ENCODE measurements around the gene OSBPL6. TPM values are rescaled to one million over a fixed set of nuclear protein-coding genes. Genes with fewer than 3 reads are reported as not detected.

The OSBPL6 gene
- total and polyA plus RNA-seq, 2 of the 13 experiments (the other 11 are each of a cell fraction or from before 2014, with no cell fraction given), result 0.03 to 0.11 TPM

GRCh38 chr2:178333851-178334250 lies 139.5 kb downstream of the OSBPL6 start (continued):
- TF ChIP-seq MNT (IDR thresholded peaks at IDR 0.05) (no peak), PAF1 (CRISPR knock-in tag; IDR thresholded peaks at IDR 0.05) (no peak), ZNF652 (CRISPR knock-in tag; IDR thresholded peaks at IDR 0.05; ENCODE audit: borderline replicate concordance, low read depth) (no peak), TFAP4 (IDR thresholded peaks at IDR 0.05; ENCODE audit: borderline replicate concordance, low read depth) (peak; percentile 89), HIVEP1 (CRISPR knock-in tag; IDR thresholded peaks at IDR 0.05) (no peak), MIXL1 (CRISPR knock-in tag; IDR thresholded peaks at IDR 0.05) (peak; percentile 68; the same call in 1 of the 2 replicates), E2F2 (CRISPR knock-in tag; IDR thresholded peaks at IDR 0.05; ENCODE audit: borderline replicate concordance) (no peak), XBP1 (CRISPR knock-in tag; IDR thresholded peaks at IDR 0.05) (no peak), RBAK (CRISPR knock-in tag; IDR thresholded peaks at IDR 0.05) (no peak), NR1H2 (CRISPR knock-in tag; IDR thresholded peaks at IDR 0.05; ENCODE audit: borderline replicate concordance, low read depth) (no peak), ZNF451 (CRISPR knock-in tag; IDR thresholded peaks at IDR 0.05) (no peak), HNF4A (CRISPR knock-in tag; IDR thresholded peaks at IDR 0.05) (0 out of 2 replicates have a peak, but pooled peaks have one; percentile 9), FOXA3 (CRISPR knock-in tag; IDR thresholded peaks at IDR 0.05) (0 out of 2 replicates have a peak, but pooled peaks have one; percentile 40), ZNF256 (CRISPR knock-in tag; conservative IDR thresholded peaks at IDR 0.05) (no peak), SNRNP70 (IDR thresholded peaks at IDR 0.05; ENCODE audit: low read depth, low read length) (no peak), HMGXB3 (CRISPR knock-in tag; IDR thresholded peaks at IDR 0.05; ENCODE audit: borderline replicate concordance) (no peak), ERF (CRISPR knock-in tag; IDR thresholded peaks at IDR 0.05) (no peak), NFIC (IDR thresholded peaks at IDR 0.05; ENCODE audit: low read length) (no peak), ZNF496 (CRISPR knock-in tag; IDR thresholded peaks at IDR 0.05; ENCODE audit: insufficient replicate concordance) (no peak), FOXP1 (IDR thresholded peaks at IDR 0.05) (no peak), FOXP1 (CRISPR knock-in tag; IDR thresholded peaks at IDR 0.05) (peak; percentile 67; the same call in 1 of the 2 replicates), ZNF136 (CRISPR knock-in tag; IDR thresholded peaks at IDR 0.05; ENCODE audit: low read depth) (no peak), ONECUT2 (CRISPR knock-in tag; IDR thresholded peaks at IDR 0.05) (no peak), ZNF253 (CRISPR knock-in tag; IDR thresholded peaks at IDR 0.05; ENCODE audit: borderline replicate concordance) (no peak), ZSCAN9 (CRISPR knock-in tag; IDR thresholded peaks at IDR 0.05; ENCODE audit: borderline replicate concordance) (no peak)
